BE2C (cell line): Measurements from ENCODE around the gene ITGA3.

ENCODE experiments used
- DNase-seq: peaks from one replicate; pipeline ENCODE4 v3.0.0-alpha.2; 2020
- H3K27me3 ChIP-seq: fragments of 250-450 bp; sonication (Bioruptor Pico); 2 replicates; pipeline ENCODE4 v1.5.1; 2020; ENCODE audit warnings: mild to moderate bottlenecking
- H3K36me3 ChIP-seq: fragments of 250-450 bp; sonication (Bioruptor Pico); 2 replicates; pipeline ENCODE4 v1.5.1; 2020; ENCODE audit warnings: mild to moderate bottlenecking
- H3K4me1 ChIP-seq: fragments of 250-450 bp; sonication (Bioruptor Pico); 2 replicates; pipeline ENCODE4 v1.5.1; 2020
- H3K4me3 ChIP-seq: 2 replicates; pipeline ENCODE4 v1.5.1; 2011; ENCODE audit warnings: low read depth, low read length
- H3K9me3 ChIP-seq: fragments of 250-450 bp; sonication (Bioruptor Pico); 2 replicates; pipeline ENCODE4 v1.5.1; 2020
- CTCF ChIP-seq: IDR thresholded peaks from 2 replicates; pipeline ENCODE4 v1.5.1; 2012; ENCODE audit warnings: mild to moderate bottlenecking, low read depth, low read length

ITGA3 gene

GRCh38 chr17:50044483-50044882, 11.4 kb upstream of the ITGA3 start:
- Histone ChIP-seq H3K4me1 (no peaks in the 10 kb centered on the region), H3K9me3 (no peaks in the 10 kb centered on the region), H3K36me3 (no peaks in the 10 kb centered on the region), H3K4me3 (no peak overlapping the region), H3K27me3 (no peaks in the 10 kb centered on the region)
- no peak for TF ChIP-seq CTCF
- no peak for DNase-seq

DNA sequence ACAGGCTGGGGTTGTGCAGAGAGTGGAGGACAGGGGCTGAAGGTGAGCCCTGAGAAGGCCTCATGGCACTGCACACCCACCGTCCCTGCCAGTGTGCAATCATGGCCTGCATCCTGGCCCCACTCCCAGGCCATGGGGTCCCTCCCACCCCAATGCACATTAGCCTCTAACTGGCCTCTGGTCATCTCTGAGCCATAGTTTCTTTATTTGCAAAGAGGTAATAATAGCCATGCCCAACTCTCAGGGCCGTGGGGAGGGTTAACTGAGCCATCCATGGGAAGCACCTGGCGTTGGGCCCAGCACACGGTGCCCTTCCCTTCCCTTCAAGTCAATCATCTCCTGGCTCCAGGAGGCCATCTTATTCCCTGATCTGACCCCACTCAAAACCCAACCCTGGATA, 10.8 kb upstream of the ITGA3 start:
- H3K4me1 ChIP-seq: no peaks in the 10 kb centered on the region
- no peaks in the 10 kb centered on the region for H3K36me3 ChIP-seq
- H3K9me3 ChIP-seq: no peaks in the 10 kb centered on the region
- H3K4me3 ChIP-seq: no peak overlapping the region
- DNase-seq: no peak
- no peak for TF ChIP-seq CTCF
- H3K27me3 ChIP-seq: no peaks in the 10 kb centered on the region

- TF ChIP-seq CTCF: no peak
Measured at GRCh38 chr17:50046179-50046578, 9.7 kb upstream of the ITGA3 start.

DNA sequence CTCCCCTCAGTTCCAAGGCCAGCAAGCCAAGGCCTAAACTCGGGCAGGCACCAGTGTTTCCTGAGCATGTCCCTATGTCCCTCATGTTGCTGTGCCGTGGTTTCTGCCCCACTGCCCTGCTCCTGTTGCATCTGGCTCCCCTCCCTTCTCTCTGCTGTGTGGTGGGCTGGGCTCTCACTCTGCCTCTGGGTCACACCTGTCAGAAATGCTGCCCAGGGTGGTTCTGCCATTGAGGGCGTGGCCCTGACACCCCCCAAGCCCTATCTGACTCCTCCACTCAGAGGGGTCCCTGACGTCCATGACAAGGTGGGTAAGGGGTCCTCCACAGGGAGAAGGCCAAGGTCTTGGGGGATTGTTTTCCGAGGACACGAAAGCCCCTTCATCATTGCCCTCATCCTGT, 9.2 kb upstream of the ITGA3 start:
- Histone ChIP-seq H3K9me3 (no peaks in the 10 kb centered on the region), H3K36me3 (no peaks in the 10 kb centered on the region), H3K4me3 (no peak overlapping the region), H3K4me1 (no peaks in the 10 kb centered on the region), H3K27me3 (no peaks in the 10 kb centered on the region)
- no peak for TF ChIP-seq CTCF
- no peak for DNase-seq

More at GRCh38 chr17:50046179-50046578, 9.7 kb upstream of the ITGA3 start:
- no peaks in the 10 kb centered on the region for H3K27me3 ChIP-seq
- H3K36me3 ChIP-seq: no peaks in the 10 kb centered on the region
- H3K4me3 ChIP-seq: no peak overlapping the region
- H3K4me1 ChIP-seq: no peaks in the 10 kb centered on the region
- DNase-seq: no peak
- no peaks in the 10 kb centered on the region for H3K9me3 ChIP-seq

DNA sequence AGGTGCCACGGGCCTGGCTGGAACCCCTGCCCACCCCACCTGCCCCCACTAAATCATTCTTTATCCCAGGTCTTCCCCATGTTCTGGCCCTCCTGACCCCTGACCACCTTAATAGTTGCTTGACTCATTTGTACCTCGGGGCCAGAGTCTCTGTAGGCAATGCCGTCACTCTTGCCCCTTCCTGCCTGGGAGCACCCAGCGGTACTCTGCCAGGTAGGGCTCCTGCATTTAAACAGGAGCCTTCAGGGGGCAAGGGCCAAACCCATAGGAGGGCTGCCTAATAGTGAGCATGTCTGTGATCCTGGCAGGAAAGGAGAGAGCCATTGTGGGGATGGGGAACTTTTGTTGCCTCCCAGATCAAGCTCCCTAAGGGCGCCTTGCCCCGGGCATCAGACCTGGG, 8.8 kb upstream of the ITGA3 start:
- H3K36me3 ChIP-seq: no peaks in the 10 kb centered on the region
- H3K4me3 ChIP-seq: no peak overlapping the region
- no peak for TF ChIP-seq CTCF
- H3K9me3 ChIP-seq: no peaks in the 10 kb centered on the region
- H3K27me3 ChIP-seq: no peaks in the 10 kb centered on the region
- DNase-seq: no peak
- no peaks in the 10 kb centered on the region for H3K4me1 ChIP-seq

DNA sequence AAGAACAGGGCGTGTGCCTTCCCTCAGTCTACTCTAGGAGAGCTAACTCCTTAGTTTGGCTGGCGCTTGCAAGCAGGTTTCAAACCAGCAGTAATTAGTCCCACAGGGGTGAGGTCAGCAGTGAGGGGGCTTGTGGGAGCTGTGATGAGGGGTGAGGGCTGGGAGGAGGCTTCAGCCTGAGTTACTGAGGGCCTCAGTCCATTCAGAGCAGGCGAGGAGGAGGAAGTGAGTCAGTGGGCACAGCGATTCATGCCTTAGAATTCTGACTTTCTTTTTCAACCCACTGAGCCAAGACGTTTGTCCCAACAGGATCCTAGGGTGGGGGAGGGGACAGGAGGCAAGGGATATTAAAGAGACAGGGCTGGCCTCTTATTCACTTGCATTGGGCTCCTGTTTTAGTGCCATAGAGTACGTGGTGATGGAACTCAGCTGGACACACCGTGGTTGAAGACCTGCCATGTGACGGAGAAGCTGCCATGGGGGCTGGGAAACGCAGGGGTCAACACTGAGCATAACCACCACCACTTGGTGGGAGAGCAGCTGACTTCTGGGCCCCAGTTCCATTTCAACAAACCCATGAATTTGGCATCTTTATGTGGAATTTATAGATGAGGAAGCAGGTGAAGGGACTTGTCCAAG, 8.3 kb upstream of the ITGA3 start:
- no peak for TF ChIP-seq CTCF
- Histone ChIP-seq H3K36me3 (no peaks in the 10 kb centered on the region), H3K4me1 (no peaks in the 10 kb centered on the region), H3K27me3 (no peaks in the 10 kb centered on the region), H3K4me3 (no peak overlapping the region), H3K9me3 (no peaks in the 10 kb centered on the region)
- DNase-seq: no peak
